H1 (cell line): ENCODE measurements around the gene DPH6. TPM values are rescaled to one million over a fixed set of nuclear protein-coding genes. Genes with fewer than 3 reads are reported as not detected.

ENCODE experiments used
- CTCF ChIA-PET: fragments of 300-600 bp; sonication (Branson Sonifier 250); formaldehyde crosslinking; loops from one replicate; lab custom pipeline; 2021; ENCODE audit not compliant: partially characterized antibody; lab: Charles Lee
- POLR2A ChIA-PET: fragments of 300-600 bp; sonication (Branson Sonifier 250); formaldehyde crosslinking; loops from one replicate; lab custom pipeline; 2021; ENCODE audit warnings: inconsistent platforms; ENCODE audit not compliant: partially characterized antibody; lab: Charles Lee
- DNase-seq, 2 experiments: peaks; one replicate each; pipeline versions ENCODE4 v3.0.0 to v3.0.0-alpha.2; 2010 to 2022; ENCODE audit warnings: low spot score in 2 of 2, low read depth in 1 of 2, mixed read lengths in 1 of 2
- FAIRE-seq: peaks from 2 replicates; lab custom pipeline; 2011; peaks lifted over from hg19 to GRCh38; lab: Jason Lieb, UNC
- H2AFZ ChIP-seq: 2 replicates; pipeline ENCODE4 v1.8.1; 2012; ENCODE audit warnings: low read length, inconsistent platforms
- H2AK5ac ChIP-seq: 2 replicates; pipeline ENCODE4 v1.6.1; 2013; ENCODE audit warnings: low read depth, low read length
- H2BK120ac ChIP-seq: replicated peaks from 2 replicates; pipeline ENCODE3; 2013; ENCODE audit warnings: low read depth, low read length, inconsistent platforms
- H2BK12ac ChIP-seq: 2 replicates; pipeline ENCODE4 v1.6.1; 2013; ENCODE audit warnings: low read depth, low read length
- H2BK15ac ChIP-seq: 2 replicates; pipeline ENCODE4 v1.6.1; 2013; ENCODE audit warnings: low read length
- H2BK20ac ChIP-seq: 2 replicates; pipeline ENCODE4 v1.6.1; 2013; ENCODE audit warnings: low read length
- H2BK5ac ChIP-seq: 2 replicates; pipeline ENCODE4 v1.6.1; 2013; ENCODE audit warnings: low read depth, low read length
- H3K14ac ChIP-seq: 2 replicates; pipeline ENCODE4 v1.6.1; 2013; ENCODE audit warnings: inconsistent platforms; ENCODE audit not compliant: insufficient read length
- H3K18ac ChIP-seq: 2 replicates; pipeline ENCODE4 v1.6.1; 2013; ENCODE audit warnings: low read length; ENCODE audit errors: extremely low read depth
- H3K23ac ChIP-seq: 2 replicates; pipeline ENCODE4 v1.6.1; 2013; ENCODE audit warnings: inconsistent platforms; ENCODE audit not compliant: insufficient read length
- H3K23me2 ChIP-seq: 2 replicates; pipeline ENCODE4 v1.6.1; 2013; ENCODE audit warnings: low read depth, low read length
- H3K27ac ChIP-seq: 2 replicates; pipeline ENCODE4 v1.6.1; 2011; ENCODE audit warnings: low read depth, low read length, inconsistent platforms
- H3K27me3 ChIP-seq, 4 experiments: replicated peaks in 1 of 4; 1 replicate in 1 of 4; 2 replicates in 3 of 4; pipeline versions ENCODE4 v1.6.1 to v1.8.1; 2011 to 2013; ENCODE audit warnings: low read length in 3 of 4, mild to moderate bottlenecking in 3 of 4, inconsistent platforms in 2 of 4, mixed read lengths in 2 of 4, moderate library complexity in 1 of 4; ENCODE audit not compliant: control insufficient read depth in 3 of 4, insufficient read depth in 3 of 4; ENCODE audit errors: extremely low read depth in 1 of 4
- H3K36me3 ChIP-seq, 4 experiments: 2 replicates each; pipeline versions ENCODE4 v1.6.1 to v1.8.1; 2011 to 2013; ENCODE audit warnings: mild to moderate bottlenecking in 4 of 4, low read length in 3 of 4, moderate library complexity in 2 of 4, control low read depth in 1 of 4, inconsistent platforms in 1 of 4; ENCODE audit not compliant: insufficient read depth in 4 of 4, control insufficient read depth in 2 of 4
- H3K4ac ChIP-seq: replicated peaks from 2 replicates; pipeline ENCODE3; 2013; ENCODE audit warnings: low read length, low read depth, mixed read lengths, inconsistent platforms; ENCODE audit not compliant: insufficient read length
- H3K4me1 ChIP-seq, 4 experiments: replicated peaks in 1 of 4; 1 replicate in 1 of 4; 2 replicates in 3 of 4; pipeline versions ENCODE4 v1.6.1 to v1.8.1; 2011 to 2013; ENCODE audit warnings: low read length in 3 of 4, inconsistent platforms in 2 of 4, mixed read lengths in 1 of 4; ENCODE audit not compliant: insufficient read depth in 4 of 4, control insufficient read depth in 3 of 4
- H3K4me2 ChIP-seq, 2 experiments: 2 replicates each; pipeline versions ENCODE4 v1.6.1 to v1.8.1; 2011 to 2013; ENCODE audit warnings: low read depth in 2 of 2, low read length in 2 of 2, control low read depth in 1 of 2, inconsistent platforms in 1 of 2, mild to moderate bottlenecking in 1 of 2; ENCODE audit not compliant: insufficient read depth in 1 of 2
- H3K4me3 ChIP-seq, 4 experiments: fragments of 200-600, 300-600 bp in 1 of 4; sonication (generic), shearing (Covaris generic), sonication (Bioruptor Twin) in 1 of 4; 2 replicates each; pipeline versions ENCODE4 v1.5.1 to v1.8.1; 2011 to 2016; ENCODE audit warnings: low read length in 4 of 4, low read depth in 3 of 4, control low read depth in 2 of 4, inconsistent platforms in 2 of 4, mild to moderate bottlenecking in 2 of 4, mixed read lengths in 1 of 4, moderate library complexity in 1 of 4; ENCODE audit not compliant: insufficient read depth in 2 of 4; ENCODE audit errors: extremely low read depth in 1 of 4
- H3K56ac ChIP-seq: replicated peaks from 2 replicates; pipeline ENCODE3; 2013; ENCODE audit warnings: low read depth, mild to moderate bottlenecking, mixed read lengths, low read length, inconsistent platforms; ENCODE audit not compliant: insufficient read length
- H3K79me1 ChIP-seq: 2 replicates; pipeline ENCODE4 v1.6.1; 2013; ENCODE audit warnings: low read depth, low read length, control low read depth
- H3K79me2 ChIP-seq, 2 experiments: 2 replicates each; pipeline versions ENCODE4 v1.6.1 to v1.8.1; 2012 to 2013; ENCODE audit warnings: low read length in 2 of 2, mild to moderate bottlenecking in 2 of 2, inconsistent platforms in 1 of 2; ENCODE audit not compliant: insufficient read depth in 2 of 2, control insufficient read depth in 1 of 2
- H3K9ac ChIP-seq, 4 experiments: replicated peaks in 1 of 4; 1 replicate in 1 of 4; 2 replicates in 3 of 4; pipeline versions ENCODE4 v1.6.1 to v1.8.1; 2011 to 2013; ENCODE audit warnings: low read depth in 3 of 4, low read length in 3 of 4, control low read depth in 2 of 4, mild to moderate bottlenecking in 2 of 4, moderate library complexity in 2 of 4, inconsistent platforms in 1 of 4; ENCODE audit errors: extremely low read depth in 1 of 4
- H3K9me3 ChIP-seq, 2 experiments: 2 replicates each; pipeline versions ENCODE4 v1.6.1 to v1.8.1; 2012 to 2013; ENCODE audit warnings: mild to moderate bottlenecking in 2 of 2, moderate library complexity in 2 of 2, control low read depth in 1 of 2, inconsistent platforms in 1 of 2, low read depth in 1 of 2, low read length in 1 of 2, mixed read lengths in 1 of 2; ENCODE audit not compliant: insufficient read depth in 2 of 2
- H4K20me1 ChIP-seq, 2 experiments: replicated peaks in 1 of 2; 2 replicates each; pipeline versions ENCODE3 to v1.8.1; 2011 to 2013; ENCODE audit warnings: inconsistent platforms in 2 of 2, low read length in 2 of 2, mild to moderate bottlenecking in 1 of 2; ENCODE audit not compliant: insufficient read depth in 2 of 2, control insufficient read depth in 1 of 2
- H4K5ac ChIP-seq: 2 replicates; pipeline ENCODE4 v1.6.1; 2013; ENCODE audit warnings: low read length, low read depth, mixed read lengths, inconsistent platforms; ENCODE audit not compliant: insufficient read length
- H4K8ac ChIP-seq: 2 replicates; pipeline ENCODE4 v1.8.0; 2013; ENCODE audit warnings: mild to moderate bottlenecking, moderate library complexity, low read length, inconsistent platforms; ENCODE audit not compliant: insufficient read depth; ENCODE audit errors: extremely low read depth
- H4K91ac ChIP-seq: replicated peaks from 2 replicates; pipeline ENCODE3; 2013; ENCODE audit warnings: low read length, mixed read lengths, inconsistent platforms; ENCODE audit not compliant: insufficient read length
- ASH2L ChIP-seq: fragments of 200-600, 300-600 bp; sonication (generic); IDR thresholded peaks from one replicate; pipeline ENCODE4 v1.7.1; 2017; ENCODE audit warnings: low read length
- BRCA1 ChIP-seq: IDR thresholded peaks from 2 replicates; pipeline ENCODE4 v1.6.1; 2012; ENCODE audit warnings: low read depth, low read length, improper control_type of control experiment
- CTCF ChIP-seq, 3 experiments: IDR thresholded peaks; 1 replicate in 2 of 3; 2 replicates in 1 of 3; pipeline versions ENCODE4 v1.5.1 to v1.6.1; 2011; ENCODE audit warnings: low read length in 3 of 3, mild to moderate bottlenecking in 3 of 3, inconsistent platforms in 2 of 3, low read depth in 1 of 3, moderate library complexity in 1 of 3; ENCODE audit not compliant: insufficient read depth in 1 of 3; ENCODE audit errors: control extremely low read depth in 1 of 3
- E2F6 ChIP-seq: IDR thresholded peaks from 2 replicates; pipeline ENCODE4 v1.6.1; 2012; ENCODE audit warnings: inconsistent platforms
- FOSL1 ChIP-seq: IDR thresholded peaks from 2 replicates; pipeline ENCODE4 v1.6.1; 2011; ENCODE audit warnings: mild to moderate bottlenecking, low read depth, low read length, moderate library complexity; ENCODE audit not compliant: insufficient read depth
- HDAC6 ChIP-seq: IDR thresholded peaks from one replicate; pipeline ENCODE4 v1.7.1; 2012; ENCODE audit warnings: low read depth, mild to moderate bottlenecking, inconsistent platforms, low read length, moderate library complexity
- RAD21 ChIP-seq, 2 experiments: IDR thresholded peaks in 1 of 2; conservative IDR thresholded peaks in 1 of 2; 2 replicates each; pipeline ENCODE4 v1.6.1; 2011; ENCODE audit warnings: low read depth in 2 of 2, low read length in 2 of 2, improper control_type of control experiment in 1 of 2, inconsistent platforms in 1 of 2, mild to moderate bottlenecking in 1 of 2, moderate library complexity in 1 of 2
- RNF2 ChIP-seq: fragments of 200-900, 300-1000 bp; sonication (generic); IDR thresholded peaks from 2 replicates; pipeline ENCODE4 v1.7.1; 2016; ENCODE audit warnings: borderline replicate concordance, low read depth, mild to moderate bottlenecking, antibody characterized with exemption, low read length; ENCODE audit not compliant: poor library complexity, severe bottlenecking; ENCODE audit errors: missing control alignments
- TBP ChIP-seq: IDR thresholded peaks from 2 replicates; pipeline ENCODE4 v1.6.1; 2011; ENCODE audit warnings: low read depth, low read length, improper control_type of control experiment
- WGBS, 2 experiments: shearing (Covaris generic) in 1 of 2; methylation state at CpG; one replicate each; pipeline versions ENCODE4 v1.1.6 to v1.1.7; 2013 to 2015; ENCODE audit warnings: low lambda C conversion rate in 2 of 2, mixed read lengths in 2 of 2, inconsistent platforms in 1 of 2, low coverage in 1 of 2, missing lambda C conversion rate in 1 of 2; ENCODE audit not compliant: insufficient replicate concordance in 2 of 2, insufficient coverage in 1 of 2, insufficient read length in 1 of 2; ENCODE audit errors: extremely low coverage in 1 of 2, missing lambda C conversion rate in 1 of 2; 5-methylcytosine and 5-hydroxymethylcytosine counted together
- polyA plus RNA-seq, 7 experiments: library from polyadenylated mRNA; depleted of rRNA in 3 of 7; stranded (reverse) in 5 of 7; unstranded in 2 of 7; fragments of >200 nt in 5 of 7; fragments of 200-250 nt in 2 of 7; gene quantifications; 1 replicate in 5 of 7; 2 replicates in 1 of 7; 4 replicates in 1 of 7; pipeline versions ENCODE4 v1.2.1 to v1.2.3, GENCODE V29; 2011 to 2013; ENCODE audit warnings: missing spikeins in 2 of 7, mixed read lengths in 2 of 7
- total RNA-seq: library from RNA; stranded (reverse); fragmentation: NEBNext Ultra II Directional; extraction: Animal tissue kit (Norgen Biotek cat#: 25700); gene quantifications from 2 replicates; pipeline ENCODE4 v1.2.1, GENCODE V29; 2021

The DPH6 gene
- total and polyA plus RNA-seq, 2 of the 8 experiments (the other 6 are each of a cell fraction or from before 2014, with no cell fraction given), result 21.6 to 30.5 TPM

- no peak overlapping the region for H2AFZ ChIP-seq
- H3K14ac ChIP-seq, result no peak overlapping the region
- H3K79me2 ChIP-seq, result no peaks in the 10 kb centered on the region
- no peak overlapping the region for H2BK5ac ChIP-seq
- H3K27me3 ChIP-seq, result no peaks in the 10 kb centered on the region
- no peaks in the 10 kb centered on the region for H3K9me3 ChIP-seq
- no peak overlapping the region for H3K56ac ChIP-seq
- no peak for DNase-seq
- no peak overlapping the region for H4K91ac ChIP-seq
- H3K4me1 ChIP-seq, result peaks cover 0 to 6% (median 3%) of the 10 kb centered on the region in 4 experiments; a peak in 5 of 7 replicates
- ChIA-PET CTCF (interaction anchor here (0.7 kb wide), 1 partner anchor 233 kb away, joined by 3 read pairs; no protein-coding TSS in a partner anchor), POLR2A (no interaction called here)
- H3K9ac ChIP-seq, result no peak overlapping the region
- H3K4me2 ChIP-seq, result no peak overlapping the region
- H3K23me2 ChIP-seq, result no peaks in the 10 kb centered on the region
- H3K18ac ChIP-seq, result no peak overlapping the region
- no peak overlapping the region for H2BK120ac ChIP-seq
- no peaks in the 10 kb centered on the region for H4K20me1 ChIP-seq
- no peak overlapping the region for H2AK5ac ChIP-seq
- no peak overlapping the region for H2BK15ac ChIP-seq
- FAIRE-seq, result no peak
- H2BK12ac ChIP-seq, result no peak overlapping the region
- 85% methylated on average over 7 of the region's 7 CpGs; no CpG with 5 or more reads in 1 of the 2 experiments for WGBS, 2 experiments
- H3K4me3 ChIP-seq, result no peak overlapping the region
- no peaks in the 10 kb centered on the region for H3K79me1 ChIP-seq
- no peak overlapping the region for H3K23ac ChIP-seq
- no peak overlapping the region for H3K27ac ChIP-seq
- H2BK20ac ChIP-seq, result no peak overlapping the region
- no peak overlapping the region for H4K5ac ChIP-seq
- no peak overlapping the region for H3K4ac ChIP-seq
- H4K8ac ChIP-seq, result no peak overlapping the region
- H3K36me3 ChIP-seq, result no peaks in the 10 kb centered on the region
- TF ChIP-seq CTCF (IDR thresholded peaks at IDR 0.05; ENCODE audit: control extremely low read depth in 1 of 3, insufficient read depth in 1 of 3, low read depth in 1 of 3, low read length in 3 of 3), result no peak
- no peak for TF ChIP-seq RAD21 (IDR thresholded peaks at IDR 0.05 in 1 of 2, conservative IDR thresholded peaks at IDR 0.05 in 1 of 2; ENCODE audit: low read depth in 2 of 2, low read length in 2 of 2)
- TF ChIP-seq RNF2, result no peak
- no peak for TF ChIP-seq ASH2L
- TF ChIP-seq HDAC6, result no peak
- TF ChIP-seq E2F6, result no peak
- TF ChIP-seq FOSL1, result no peak
- TF ChIP-seq TBP, result no peak
- TF ChIP-seq BRCA1, result no peak
These were observed 37.9 kb downstream of the DPH6 start for GRCh38 chr15:35507932-35508638.
